ENCODE results near the gene PRPF38B.

The PRPF38B gene

DNA sequence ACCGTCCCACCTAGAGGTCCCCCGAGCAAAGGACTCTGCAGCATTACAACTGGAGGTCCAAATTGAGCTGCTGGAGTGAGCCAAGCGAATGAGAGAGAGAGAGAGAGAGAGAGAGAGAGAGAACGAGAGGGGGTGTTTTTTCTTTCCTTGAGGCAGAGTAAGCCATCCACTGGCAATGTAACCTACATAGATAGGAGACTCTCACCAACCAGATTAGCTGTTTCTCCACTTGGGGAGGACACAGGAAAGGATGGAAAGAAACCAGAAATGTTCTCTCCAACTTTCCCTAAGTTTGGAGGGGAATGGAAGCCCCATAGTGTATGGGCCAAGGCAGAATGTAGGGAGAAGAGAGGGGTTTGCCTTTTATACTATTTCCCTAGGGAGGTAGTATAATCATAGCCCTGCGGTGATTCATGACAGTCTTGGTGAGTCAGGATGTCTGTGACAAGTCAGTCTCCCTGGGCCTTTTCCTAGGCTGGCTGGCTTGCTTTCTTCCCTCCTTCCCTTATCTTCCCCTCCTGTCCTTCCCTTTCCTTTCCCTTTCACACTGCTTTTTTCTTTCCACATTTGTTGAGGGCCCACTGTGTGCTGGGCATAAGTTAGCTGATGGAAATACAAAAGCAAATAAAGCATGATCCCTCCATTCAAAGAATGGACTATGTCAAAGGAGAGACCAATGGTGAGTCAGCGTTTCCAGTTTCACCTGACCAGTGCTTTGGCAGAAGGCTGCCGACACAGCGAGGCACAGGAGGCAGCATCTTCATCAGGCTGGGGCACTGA is 27.7 kb downstream of the PRPF38B start:
- DNase-seq = no peak

DNA sequence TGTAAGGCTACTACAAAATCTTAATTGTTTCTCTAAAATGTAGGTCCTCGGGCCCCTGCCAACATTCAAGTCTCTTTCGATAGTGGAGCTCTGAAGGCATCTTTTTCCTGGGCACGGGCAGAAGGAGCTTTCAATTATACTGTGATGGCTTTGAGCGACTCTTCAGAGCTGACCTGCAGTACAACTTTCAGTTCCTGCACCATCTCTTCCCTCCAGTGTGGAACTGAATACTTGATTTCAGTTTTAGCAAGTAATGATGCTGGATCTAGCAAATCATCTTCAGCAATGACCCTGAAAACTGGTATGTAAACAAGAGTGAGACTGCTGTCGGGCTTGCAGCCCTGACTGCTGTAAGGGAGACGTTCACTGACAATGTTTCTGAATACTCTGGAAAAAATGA is 30.2 kb downstream of the PRPF38B start:
- no peak for DNase-seq

DNA sequence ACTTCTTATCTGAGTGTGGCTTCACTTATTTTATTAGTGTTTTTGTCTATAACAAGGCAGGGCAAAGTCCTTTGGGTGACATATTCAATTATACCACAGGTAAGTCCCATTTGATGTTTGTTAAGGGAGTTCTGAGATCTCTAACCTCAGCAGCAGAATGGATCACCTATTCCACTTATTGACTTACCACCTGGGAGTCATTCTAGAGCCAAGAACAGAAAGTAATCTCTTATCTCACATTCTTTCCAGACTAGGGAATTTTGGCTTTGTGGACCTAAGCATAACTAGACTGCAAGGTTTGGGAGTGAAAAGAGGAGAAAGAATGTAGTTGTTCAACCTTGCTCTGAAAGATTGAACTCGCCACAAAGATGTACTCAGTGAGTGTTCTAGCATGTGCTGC is 33.8 kb downstream of the PRPF38B start:
- DNase-seq = no peak

DNA sequence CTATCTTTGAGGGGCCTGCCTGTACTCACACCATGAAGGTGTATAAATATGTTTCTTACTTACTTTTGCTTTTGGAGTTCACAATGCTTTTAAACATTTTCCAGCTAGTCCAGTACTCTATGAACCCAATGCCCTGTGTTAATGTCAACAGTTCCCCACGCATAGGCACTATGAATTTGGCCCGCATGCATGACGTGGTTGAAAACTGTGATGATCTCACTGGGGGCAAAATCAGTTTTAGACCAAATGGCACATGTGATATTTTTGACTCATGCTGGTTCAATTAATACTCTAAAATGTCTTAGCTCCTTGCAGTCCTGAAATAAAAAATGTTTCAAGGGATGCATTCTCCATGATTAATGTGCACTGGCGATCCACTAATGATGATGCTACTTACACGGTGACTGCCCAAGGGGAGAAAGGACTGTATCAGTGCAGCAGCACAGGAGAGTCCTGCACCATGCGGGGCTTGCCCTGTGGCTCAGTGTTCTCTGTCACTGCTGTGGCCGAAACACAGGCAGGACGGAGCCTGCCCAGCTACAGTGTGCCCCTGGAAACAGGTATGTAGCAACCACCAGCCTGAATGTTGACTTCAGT is 36.3 kb downstream of the PRPF38B start:
- no peak for DNase-seq

DNA sequence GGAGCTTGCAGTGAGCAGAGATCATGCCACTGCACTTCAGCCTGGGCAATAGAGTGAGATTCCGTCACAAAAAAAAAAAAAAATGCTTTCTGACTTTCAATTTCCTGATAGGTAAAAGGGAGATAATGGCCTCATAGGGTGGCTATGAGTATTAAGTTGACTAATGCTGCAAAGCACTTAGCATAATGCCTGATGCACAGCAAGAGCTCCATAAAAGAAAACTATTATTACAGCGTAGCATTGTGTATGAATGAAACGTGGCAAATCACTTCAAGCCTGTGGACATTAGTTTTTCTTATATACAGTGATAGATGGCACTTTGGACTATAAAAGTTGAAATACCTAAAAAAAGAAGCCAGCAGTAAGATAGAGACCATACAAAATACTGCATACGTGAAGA is 37.4 kb downstream of the PRPF38B start:
- DNase-seq = no peak

DNA sequence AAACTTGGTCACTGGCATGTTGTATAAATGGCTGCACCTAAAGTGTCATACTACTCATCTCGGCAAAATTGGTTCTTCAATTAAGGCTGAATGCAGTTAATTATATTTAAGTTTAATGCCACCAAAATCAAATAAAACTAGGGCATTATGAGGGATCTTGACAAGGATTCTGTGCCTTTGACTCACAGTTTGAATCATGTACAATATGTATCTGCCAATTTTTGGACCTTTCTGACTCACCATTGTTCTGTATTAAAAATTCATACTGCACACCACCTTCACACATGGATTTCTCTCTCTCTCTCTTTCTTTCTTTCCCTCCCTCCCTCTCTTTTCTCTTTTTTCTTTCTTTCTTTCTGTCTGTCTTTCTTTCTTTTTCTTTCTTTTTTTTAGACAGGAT is 40.3 kb downstream of the PRPF38B start:
- DNase-seq = no peak

DNA sequence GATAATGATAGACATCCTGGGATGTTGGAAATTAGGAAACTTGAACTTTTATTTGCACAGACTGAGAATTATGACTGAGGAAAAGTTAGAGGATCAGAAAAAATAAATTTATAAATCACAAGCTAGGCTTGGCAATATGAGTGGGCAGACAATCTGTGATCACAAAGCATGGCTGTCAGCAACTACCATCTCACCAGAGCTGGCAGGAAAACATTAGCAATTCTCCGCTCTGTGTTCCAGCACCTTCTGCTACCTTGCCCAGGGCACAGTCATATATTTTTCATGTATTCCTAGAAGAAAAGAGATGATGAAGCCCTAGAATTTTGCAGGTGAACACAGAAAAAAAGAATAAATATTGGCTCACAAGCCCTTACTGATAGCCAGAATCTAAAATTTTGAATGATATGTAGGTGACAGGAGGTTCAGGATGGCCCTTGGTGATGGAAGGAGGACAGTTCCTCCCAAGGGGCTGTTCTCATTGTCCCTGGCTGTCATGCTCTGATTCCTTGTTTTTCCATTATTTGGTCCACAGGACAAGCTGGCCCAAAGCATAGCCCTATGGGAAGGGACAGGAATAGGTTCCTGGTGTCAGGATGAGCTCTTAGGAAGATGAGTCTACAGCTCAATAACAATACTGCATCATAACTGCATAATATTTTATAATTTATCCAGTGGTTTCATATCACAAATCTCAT is 42.2 kb downstream of the PRPF38B start:
- no peak for DNase-seq

DNA sequence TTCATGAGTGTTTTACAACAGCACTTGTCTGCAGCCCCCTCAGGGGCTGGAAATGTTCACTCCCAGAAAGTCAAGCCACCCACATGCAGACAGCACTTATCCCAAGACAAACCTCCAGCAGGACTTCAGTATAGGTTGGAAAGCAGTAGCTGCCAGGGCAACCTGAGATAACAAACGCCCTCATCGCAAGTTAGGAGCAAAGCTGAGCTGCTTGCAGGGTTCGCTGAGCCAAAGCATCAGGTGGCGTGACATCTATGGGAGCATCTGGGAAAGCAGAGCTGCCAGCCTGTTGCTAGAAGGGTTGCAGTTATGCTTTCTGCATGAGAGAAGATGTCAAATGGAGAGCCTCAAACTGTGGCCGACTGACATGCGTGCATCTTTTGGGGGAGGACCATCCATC is 50.1 kb downstream of the PRPF38B start:
- no peak for DNase-seq

DNA sequence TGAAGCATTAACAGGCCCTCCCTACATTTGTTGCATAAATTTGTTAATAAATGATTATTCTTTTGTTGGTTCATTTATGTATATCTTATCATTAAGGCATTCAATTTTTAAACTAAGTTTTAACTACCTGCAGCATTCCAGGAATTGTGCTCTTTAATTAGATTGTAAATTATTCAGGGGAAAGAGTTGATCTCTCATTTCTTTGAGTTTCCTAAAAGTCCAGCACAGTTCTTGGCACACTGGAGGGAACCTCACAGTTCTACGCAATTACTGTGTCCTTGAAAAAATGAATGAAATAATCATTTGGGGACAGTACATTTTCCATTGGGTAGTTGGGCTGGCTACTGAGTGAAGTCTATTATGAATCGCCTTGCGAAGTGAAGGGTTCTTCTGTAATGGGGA is 53.9 kb downstream of the PRPF38B start:
- no peak for DNase-seq

DNA sequence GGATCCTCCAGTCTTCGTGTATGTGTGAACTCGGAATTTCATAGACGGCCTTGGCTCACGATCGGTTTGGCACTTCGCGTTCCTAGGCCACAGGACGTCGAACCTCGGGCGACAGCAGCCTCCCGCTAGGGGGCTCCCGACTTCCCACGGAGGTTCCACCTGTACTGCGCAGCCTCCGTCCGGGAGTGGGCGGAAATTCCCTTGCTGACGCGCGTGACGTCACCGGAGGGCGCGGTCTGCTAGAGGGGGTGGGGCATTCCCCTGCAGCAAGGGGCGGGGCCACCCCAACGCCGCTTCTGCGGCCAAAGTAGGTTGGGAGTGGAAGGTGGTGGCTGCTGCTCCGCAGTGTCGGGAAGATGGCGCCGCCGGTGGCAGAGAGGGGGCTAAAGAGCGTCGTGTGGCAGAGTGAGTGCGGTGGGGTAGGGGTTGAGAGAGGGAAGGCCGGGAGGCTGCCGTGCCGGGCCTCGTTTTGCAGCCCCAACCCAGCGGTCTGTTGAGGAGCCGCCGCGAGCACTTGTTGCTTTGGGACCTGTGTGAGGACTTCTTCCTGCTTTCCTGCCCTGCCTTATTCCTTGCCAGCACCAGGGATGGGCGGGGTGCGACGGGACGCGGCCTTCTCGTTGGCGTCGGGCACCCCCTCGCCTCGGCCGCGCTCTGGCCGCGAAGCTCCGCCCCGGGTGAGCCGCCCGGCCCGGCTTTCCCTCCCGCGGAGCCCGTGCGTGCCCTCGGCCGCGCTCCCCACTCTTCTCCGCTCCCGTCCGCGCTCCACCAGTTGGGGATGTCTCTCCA is 54.5 kb downstream of the PRPF38B start, which contains the start of gene STXBP3:
STXBP3 (plus strand) TSS at position 293 of the 789 bp plus-strand sequence; CDS start at position 357, 64 bp downstream.
- DNase-seq = peak; percentile 95

DNA sequence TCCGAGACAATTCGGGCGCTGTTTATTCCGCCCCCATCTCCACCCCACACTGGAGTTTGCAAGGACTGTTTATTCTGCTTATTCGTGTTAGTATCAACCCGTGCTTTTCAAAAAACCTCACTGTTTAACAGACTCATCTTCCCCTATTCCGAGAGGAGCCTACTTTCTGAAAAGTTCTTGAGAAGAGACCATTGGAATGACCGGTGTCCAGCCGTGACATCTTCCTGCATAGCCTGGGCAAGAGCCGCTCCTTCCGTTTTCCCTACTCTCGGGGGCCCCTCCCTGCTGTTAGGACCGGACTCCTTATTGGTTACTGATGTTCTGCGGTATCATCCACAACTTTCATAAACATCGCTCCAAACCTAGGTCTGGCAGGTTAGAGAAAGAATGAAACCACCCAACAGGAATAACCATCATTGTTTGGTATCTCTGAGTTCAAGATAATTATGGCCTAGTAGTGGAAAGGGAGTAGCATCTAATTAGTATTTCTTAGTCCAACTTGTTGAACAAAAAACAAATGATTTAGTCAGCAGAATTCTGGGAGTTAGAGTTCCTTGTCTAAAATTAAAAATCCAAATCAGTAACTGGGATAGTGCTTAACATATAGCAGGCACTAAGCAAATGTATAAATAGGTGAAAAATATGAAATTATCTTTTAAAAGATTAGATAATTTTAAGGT is 55.2 kb downstream of the PRPF38B start:
- DNase-seq = peak; percentile 30

DNA sequence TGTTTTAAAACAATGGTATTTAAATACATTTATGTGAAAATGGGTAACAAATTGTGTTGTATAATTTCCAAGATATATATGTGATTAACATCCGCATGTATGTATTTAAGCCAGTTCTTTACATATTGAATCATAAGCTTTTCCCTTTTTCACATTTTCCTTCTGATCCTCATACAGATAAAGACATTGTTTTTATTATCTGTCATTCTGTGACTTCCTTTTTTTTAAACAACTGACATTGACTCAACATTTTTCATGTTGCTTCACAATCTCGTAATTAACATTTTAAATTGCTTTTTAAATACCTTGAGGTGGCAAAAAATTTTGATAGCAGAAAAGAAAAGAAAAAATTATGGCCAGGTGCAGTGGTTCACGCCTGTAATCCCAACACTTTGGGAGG is 55.8 kb downstream of the PRPF38B start:
- DNase-seq = no peak

DNA sequence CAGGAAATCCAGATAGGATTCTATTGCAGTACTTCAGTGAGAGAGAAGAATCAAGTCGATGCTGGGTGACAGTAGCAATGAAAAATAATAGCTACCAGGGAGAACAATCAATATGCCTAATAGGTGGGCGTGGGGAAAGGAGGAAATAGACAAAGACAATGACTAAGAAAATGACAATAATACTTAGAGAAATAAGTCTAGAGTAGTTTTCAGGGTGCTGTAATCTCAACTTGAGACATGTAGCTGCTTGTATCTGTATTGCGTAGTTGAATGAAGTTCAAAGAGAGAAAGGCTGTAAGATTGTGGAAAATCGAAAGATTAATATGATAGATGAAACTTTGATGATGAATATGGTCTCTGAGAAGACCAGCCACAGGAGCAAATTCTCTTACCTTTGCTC is 57.0 kb downstream of the PRPF38B start:
- no peak for DNase-seq

DNA sequence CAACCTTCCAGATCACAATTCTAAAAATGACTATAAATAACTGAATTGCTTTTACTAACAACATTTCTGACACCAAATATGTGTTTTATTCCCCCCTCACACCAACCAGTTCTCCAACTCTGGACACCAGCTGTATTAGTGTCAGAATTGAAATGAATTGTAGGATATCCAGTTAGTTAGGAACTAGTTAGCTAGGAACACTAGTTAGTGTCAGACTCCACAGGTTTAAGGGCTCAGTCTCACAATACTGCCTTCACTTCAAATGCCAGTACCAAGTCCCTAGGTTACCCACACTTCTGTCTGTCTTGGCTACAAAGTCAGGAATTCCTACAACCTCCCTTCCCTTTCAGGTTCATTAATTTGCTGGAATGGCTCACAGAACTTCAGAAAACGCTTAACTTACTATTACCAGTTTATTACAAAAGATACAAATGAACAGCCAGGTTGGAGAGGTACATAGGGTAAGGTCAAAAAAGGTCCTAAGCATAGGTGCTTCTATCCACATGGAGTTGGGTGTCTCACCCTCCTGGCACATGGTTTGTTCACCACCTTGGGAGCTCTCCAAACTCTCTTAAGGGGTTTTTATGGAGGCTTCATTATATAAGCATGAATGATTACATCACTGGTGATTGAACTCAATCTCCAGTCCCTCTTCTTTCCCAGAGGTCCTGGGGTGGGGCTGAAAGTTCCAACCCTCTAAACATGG is 58.5 kb downstream of the PRPF38B start:
- DNase-seq = no peak

Measured in NCI-H2029 (cell line).